IMR-90 (cell line): ENCODE results near the gene MALRD1. TPM values are rescaled to one million over a fixed set of nuclear protein-coding genes. Genes with fewer than 3 reads are reported as not detected.

Source experiments
- ATAC-seq: fragments of 200-7000 bp; cut with Tn5 transposase; 2 replicates; pipeline ENCODE4 v1.9.1; 2020; ENCODE audit warnings: low read depth, mild to moderate bottlenecking, moderate library complexity
- BruUV-seq: library from RNA; stranded (reverse); fragments of 400-500 nt; replicated peaks from 2 replicates; lab custom pipeline; 2021; lab: Mats Ljungman, UMichigan
- CTCF ChIA-PET: fragments of 300-600 bp; formaldehyde crosslinking; extraction: SDS; loops from one replicate; lab custom pipeline; 2021; ENCODE audit warnings: antibody characterized with exemption; lab: Yijun Ruan, JAX
- POLR2A ChIA-PET: fragments of 300-600 bp; sonication (Branson Sonifier 250); formaldehyde crosslinking; loops from one replicate; lab custom pipeline; 2022; ENCODE audit warnings: antibody characterized with exemption; ENCODE audit not compliant: unreplicated experiment; lab: Charles Lee
- DNase-seq: peaks from one replicate; pipeline ENCODE4 v3.0.0; 2013
- H2AFZ ChIP-seq: replicated peaks from 2 replicates; pipeline ENCODE3; 2013; ENCODE audit warnings: low read length, mild to moderate bottlenecking; ENCODE audit not compliant: poor library complexity
- H2AK5ac ChIP-seq: 2 replicates; pipeline ENCODE4 v1.6.1; 2013; ENCODE audit warnings: low read depth, low read length, inconsistent platforms
- H2AK9ac ChIP-seq: replicated peaks from 2 replicates; pipeline ENCODE3; 2013; ENCODE audit warnings: mild to moderate bottlenecking, low read depth, low read length, moderate library complexity; ENCODE audit not compliant: poor library complexity
- H2BK120ac ChIP-seq: 2 replicates; pipeline ENCODE4 v1.6.1; 2013; ENCODE audit warnings: low read depth, low read length, inconsistent platforms
- H2BK15ac ChIP-seq: 3 replicates; pipeline ENCODE4 v1.6.1; 2013; ENCODE audit warnings: low read depth, low read length, inconsistent platforms
- H2BK20ac ChIP-seq: 2 replicates; pipeline ENCODE4 v1.6.1; 2013; ENCODE audit warnings: low read depth, mild to moderate bottlenecking, inconsistent platforms, low read length, moderate library complexity
- H2BK5ac ChIP-seq: 2 replicates; pipeline ENCODE4 v1.6.1; 2013; ENCODE audit warnings: mild to moderate bottlenecking, low read depth, low read length, inconsistent platforms; ENCODE audit not compliant: poor library complexity, severe bottlenecking
- H3K14ac ChIP-seq: replicated peaks from 2 replicates; pipeline ENCODE4 v1.6.1; 2013; ENCODE audit warnings: low read depth, low read length, inconsistent platforms
- H3K18ac ChIP-seq: 2 replicates; pipeline ENCODE4 v1.6.1; 2013; ENCODE audit warnings: low read depth, low read length, control low read depth
- H3K23ac ChIP-seq: 2 replicates; pipeline ENCODE4 v1.6.1; 2013; ENCODE audit warnings: low read depth, low read length, inconsistent platforms
- H3K27ac ChIP-seq: 2 replicates; pipeline ENCODE4 v1.5.1; 2013; ENCODE audit warnings: mild to moderate bottlenecking, control low read depth, low read length; ENCODE audit not compliant: insufficient read depth
- H3K27me3 ChIP-seq: 2 replicates; pipeline ENCODE4 v1.6.1; 2013; ENCODE audit warnings: low read length; ENCODE audit not compliant: control insufficient read depth, insufficient read depth
- H3K36me3 ChIP-seq: 2 replicates; pipeline ENCODE4 v1.6.1; 2013; ENCODE audit warnings: low read length, mixed read lengths; ENCODE audit not compliant: control insufficient read depth, insufficient read depth
- H3K4ac ChIP-seq: 2 replicates; pipeline ENCODE4 v1.6.1; 2013; ENCODE audit warnings: low read depth, low read length, inconsistent platforms
- H3K4me1 ChIP-seq: 2 replicates; pipeline ENCODE4 v1.6.1; 2013; ENCODE audit warnings: low read length, mixed read lengths; ENCODE audit not compliant: control insufficient read depth, insufficient read depth
- H3K4me2 ChIP-seq: 2 replicates; pipeline ENCODE4 v1.6.1; 2013; ENCODE audit warnings: low read depth, mild to moderate bottlenecking, control low read depth, low read length, moderate library complexity
- H3K4me3 ChIP-seq: 2 replicates; pipeline ENCODE4 v1.5.1; 2013; ENCODE audit warnings: low read depth, mild to moderate bottlenecking, control low read depth, low read length, moderate library complexity; ENCODE audit not compliant: insufficient read depth
- H3K56ac ChIP-seq: 2 replicates; pipeline ENCODE4 v1.6.1; 2013; ENCODE audit warnings: low read length, inconsistent platforms; ENCODE audit not compliant: insufficient read depth; ENCODE audit errors: extremely low read depth
- H3K79me1 ChIP-seq, 2 experiments: 2 replicates each; pipeline ENCODE4 v1.6.1; 2013; ENCODE audit warnings: low read length in 2 of 2, inconsistent platforms in 1 of 2, low read depth in 1 of 2
- H3K9ac ChIP-seq: 2 replicates; pipeline ENCODE4 v1.6.1; 2013; ENCODE audit warnings: low read depth, low read length, control low read depth
- H3K9me1 ChIP-seq: 2 replicates; pipeline ENCODE4 v1.6.1; 2013; ENCODE audit warnings: low read length, inconsistent platforms; ENCODE audit not compliant: insufficient read depth
- H3K9me3 ChIP-seq: 2 replicates; pipeline ENCODE4 v1.6.1; 2013; ENCODE audit warnings: low read length; ENCODE audit not compliant: control insufficient read depth, insufficient read depth
- H4K20me1 ChIP-seq: 2 replicates; pipeline ENCODE4 v1.6.1; 2013; ENCODE audit warnings: low read length, inconsistent platforms; ENCODE audit not compliant: insufficient read depth
- H4K5ac ChIP-seq: 2 replicates; pipeline ENCODE4 v1.6.1; 2013; ENCODE audit warnings: mild to moderate bottlenecking, low read depth, low read length, control low read depth
- H4K8ac ChIP-seq, 2 experiments: 2 replicates each; pipeline ENCODE4 v1.6.1; 2013; ENCODE audit warnings: low read depth in 2 of 2, low read length in 2 of 2, control low read depth in 1 of 2, inconsistent platforms in 1 of 2
- H4K91ac ChIP-seq: 2 replicates; pipeline ENCODE4 v1.6.1; 2013; ENCODE audit warnings: low read depth, low read length, inconsistent platforms; ENCODE audit not compliant: insufficient read depth
- BHLHE40 ChIP-seq: fragments of 150-350 bp; IDR thresholded peaks from 2 replicates; pipeline ENCODE4 v1.6.1; 2016; ENCODE audit warnings: mild to moderate bottlenecking, low read depth, low read length
- CEBPB ChIP-seq: IDR thresholded peaks from 2 replicates; pipeline ENCODE4 v1.6.1; 2012; ENCODE audit warnings: low read depth, low read length, improper control_type of control experiment
- CHD1 ChIP-seq: IDR thresholded peaks from 2 replicates; pipeline ENCODE4 v1.6.1; 2012; ENCODE audit warnings: low read depth, low read length, improper control_type of control experiment
- FOS ChIP-seq: fragments of 150-350 bp; IDR thresholded peaks from 2 replicates; pipeline ENCODE4 v1.6.1; 2016; ENCODE audit warnings: low read depth, low read length
- MAFK ChIP-seq: IDR thresholded peaks from 2 replicates; pipeline ENCODE4 v1.6.1; 2012; ENCODE audit warnings: low read depth, low read length, improper control_type of control experiment
- MAZ ChIP-seq: IDR thresholded peaks from 2 replicates; pipeline ENCODE4 v1.6.1; 2012; ENCODE audit warnings: low read depth, mild to moderate bottlenecking, low read length, improper control_type of control experiment, moderate library complexity, borderline replicate concordance
- MXI1 ChIP-seq: IDR thresholded peaks from 2 replicates; pipeline ENCODE4 v1.6.1; 2012; ENCODE audit warnings: low read depth, mild to moderate bottlenecking, low read length, moderate library complexity, borderline replicate concordance
- NFE2L2 ChIP-seq: fragments of 150-350 bp; IDR thresholded peaks from 2 replicates; pipeline ENCODE4 v1.6.1; 2016; ENCODE audit warnings: low read depth, mild to moderate bottlenecking, low read length
- POLR2A ChIP-seq: IDR thresholded peaks from 2 replicates; pipeline ENCODE4 v1.6.1; 2012; ENCODE audit warnings: mild to moderate bottlenecking, low read depth, low read length
- RAD21 ChIP-seq: IDR thresholded peaks from 2 replicates; pipeline ENCODE4 v1.6.1; 2012; ENCODE audit warnings: low read length, improper control_type of control experiment
- RCOR1 ChIP-seq: IDR thresholded peaks from 2 replicates; pipeline ENCODE4 v1.6.1; 2012; ENCODE audit warnings: mild to moderate bottlenecking, low read length, improper control_type of control experiment; ENCODE audit not compliant: insufficient replicate concordance
- RFX5 ChIP-seq: IDR thresholded peaks from 2 replicates; pipeline ENCODE4 v1.8.0; 2012; ENCODE audit warnings: low read depth, mild to moderate bottlenecking, low read length, moderate library complexity
- SMC3 ChIP-seq: fragments of 150-350 bp; IDR thresholded peaks from 2 replicates; pipeline ENCODE4 v1.6.1; 2016; ENCODE audit warnings: low read depth, mild to moderate bottlenecking, antibody characterized with exemption, low read length, moderate library complexity
- dilution Hi-C: fragments of 300-500 bp; cut with HindIII; formaldehyde crosslinking; loops from one replicate; pipeline ENCODE4 v1.14.3; 2018; ENCODE audit warnings: low sequenced_read_pairs; ENCODE audit not compliant: unreplicated experiment
- in situ Hi-C: fragments of 300-500 bp; cut with MboI; formaldehyde crosslinking; loops from 3 replicates; pipeline ENCODE4 v1.14.3; 2019; ENCODE audit warnings: low sequenced_read_pairs, inconsistent platforms, mixed read lengths
- intact Hi-C: fragments of 100-400 bp; cut with micrococcal nuclease; formaldehyde crosslinking; loops from 2 replicates; pipeline ENCODE4 v1.10.0; 2022
- polyA plus RNA-seq, 3 experiments: library from polyadenylated mRNA; depleted of rRNA; stranded (reverse); fragments of >200 nt; gene quantifications; 2 replicates each; pipeline ENCODE4 v1.2.3, GENCODE V29; 2012; ENCODE audit warnings: low replicate concordance in 1 of 3
- total RNA-seq: library from RNA; depleted of rRNA; stranded (reverse); fragments of >200 nt; gene quantifications from 2 replicates; pipeline ENCODE4 v1.2.3, GENCODE V29; 2012
- TF ChIP-seq, protein P1 (sequence below): fragments of 150-350 bp; IDR thresholded peaks from 2 replicates; pipeline ENCODE4 v1.6.1; 2017; ENCODE audit warnings: mild to moderate bottlenecking, antibody characterized with exemption, low read length, low read depth
- TF ChIP-seq, protein P2 (sequence below): fragments of 150-350 bp; IDR thresholded peaks from 2 replicates; pipeline ENCODE4 v1.6.1; 2016; ENCODE audit warnings: low read depth, mild to moderate bottlenecking, low read length, moderate library complexity, borderline replicate concordance
- TF ChIP-seq, protein P3 (sequence below): conservative IDR thresholded peaks from 2 replicates; pipeline ENCODE4 v1.5.1; 2012; ENCODE audit warnings: mild to moderate bottlenecking, low read depth, low read length, improper control_type of control experiment

Gene MALRD1
- total and polyA plus RNA-seq, 2 of the 4 experiments (the other 2 are of a cell fraction) = 0.34 to 1.1 TPM

- no peak for TF ChIP-seq MXI1
- no peak for TF ChIP-seq RCOR1
- no peak for TF ChIP-seq FOS
- no peak for TF ChIP-seq RFX5
- TF ChIP-seq SMC3 = no peak
- no peak for TF ChIP-seq CEBPB
- TF ChIP-seq, protein P1, sequence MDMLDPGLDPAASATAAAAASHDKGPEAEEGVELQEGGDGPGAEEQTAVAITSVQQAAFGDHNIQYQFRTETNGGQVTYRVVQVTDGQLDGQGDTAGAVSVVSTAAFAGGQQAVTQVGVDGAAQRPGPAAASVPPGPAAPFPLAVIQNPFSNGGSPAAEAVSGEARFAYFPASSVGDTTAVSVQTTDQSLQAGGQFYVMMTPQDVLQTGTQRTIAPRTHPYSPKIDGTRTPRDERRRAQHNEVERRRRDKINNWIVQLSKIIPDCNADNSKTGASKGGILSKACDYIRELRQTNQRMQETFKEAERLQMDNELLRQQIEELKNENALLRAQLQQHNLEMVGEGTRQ = no peak
- TF ChIP-seq BHLHE40 = no peak
- TF ChIP-seq RAD21 = no peak
- no peak for TF ChIP-seq MAZ
- no peak for TF ChIP-seq MAFK
- no peak for TF ChIP-seq NFE2L2
- TF ChIP-seq, protein P2, sequence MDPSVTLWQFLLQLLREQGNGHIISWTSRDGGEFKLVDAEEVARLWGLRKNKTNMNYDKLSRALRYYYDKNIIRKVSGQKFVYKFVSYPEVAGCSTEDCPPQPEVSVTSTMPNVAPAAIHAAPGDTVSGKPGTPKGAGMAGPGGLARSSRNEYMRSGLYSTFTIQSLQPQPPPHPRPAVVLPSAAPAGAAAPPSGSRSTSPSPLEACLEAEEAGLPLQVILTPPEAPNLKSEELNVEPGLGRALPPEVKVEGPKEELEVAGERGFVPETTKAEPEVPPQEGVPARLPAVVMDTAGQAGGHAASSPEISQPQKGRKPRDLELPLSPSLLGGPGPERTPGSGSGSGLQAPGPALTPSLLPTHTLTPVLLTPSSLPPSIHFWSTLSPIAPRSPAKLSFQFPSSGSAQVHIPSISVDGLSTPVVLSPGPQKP = no peak
- TF ChIP-seq POLR2A = no peak
- no peak for TF ChIP-seq CHD1
- TF ChIP-seq, protein P3, sequence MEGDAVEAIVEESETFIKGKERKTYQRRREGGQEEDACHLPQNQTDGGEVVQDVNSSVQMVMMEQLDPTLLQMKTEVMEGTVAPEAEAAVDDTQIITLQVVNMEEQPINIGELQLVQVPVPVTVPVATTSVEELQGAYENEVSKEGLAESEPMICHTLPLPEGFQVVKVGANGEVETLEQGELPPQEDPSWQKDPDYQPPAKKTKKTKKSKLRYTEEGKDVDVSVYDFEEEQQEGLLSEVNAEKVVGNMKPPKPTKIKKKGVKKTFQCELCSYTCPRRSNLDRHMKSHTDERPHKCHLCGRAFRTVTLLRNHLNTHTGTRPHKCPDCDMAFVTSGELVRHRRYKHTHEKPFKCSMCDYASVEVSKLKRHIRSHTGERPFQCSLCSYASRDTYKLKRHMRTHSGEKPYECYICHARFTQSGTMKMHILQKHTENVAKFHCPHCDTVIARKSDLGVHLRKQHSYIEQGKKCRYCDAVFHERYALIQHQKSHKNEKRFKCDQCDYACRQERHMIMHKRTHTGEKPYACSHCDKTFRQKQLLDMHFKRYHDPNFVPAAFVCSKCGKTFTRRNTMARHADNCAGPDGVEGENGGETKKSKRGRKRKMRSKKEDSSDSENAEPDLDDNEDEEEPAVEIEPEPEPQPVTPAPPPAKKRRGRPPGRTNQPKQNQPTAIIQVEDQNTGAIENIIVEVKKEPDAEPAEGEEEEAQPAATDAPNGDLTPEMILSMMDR = no peak
- Histone ChIP-seq H3K79me1 (no peaks in the 10 kb centered on the region), H3K9me3 (no peaks in the 10 kb centered on the region), H3K4me1 (peaks cover 2% of the 10 kb centered on the region), H3K4ac (peak overlapping the region; percentile 69; the same call in 1 of the 2 replicates), H2BK120ac (peak overlapping the region; percentile 31), H3K9me1 (no peaks in the 10 kb centered on the region; the same call in 1 of the 2 replicates), H3K4me3 (no peak overlapping the region), H3K56ac (no peak overlapping the region), H2AK9ac (no peak overlapping the region), H2BK15ac (peak overlapping the region; percentile 54; the same call in 1 of the 3 replicates), H3K9ac (no peak overlapping the region; the same call in 1 of the 2 replicates), H3K14ac (no peak overlapping the region), H4K8ac (peak overlapping the region; percentile 32 to 61; a peak in 1 of 4 replicates), H4K5ac (no peak overlapping the region), H3K23ac (no peak overlapping the region), H4K91ac (peak overlapping the region; percentile 30; the same call in 1 of the 2 replicates), H3K27ac (no peak overlapping the region), H4K20me1 (no peaks in the 10 kb centered on the region), H3K4me2 (peak overlapping the region; percentile 72; the same call in 1 of the 2 replicates), H2BK5ac (peak overlapping the region; percentile 94), H3K18ac (peak overlapping the region; percentile 88; the same call in 1 of the 2 replicates), H3K36me3 (no peaks in the 10 kb centered on the region), H3K27me3 (no peaks in the 10 kb centered on the region), H2AK5ac (no peak overlapping the region), H2BK20ac (peak overlapping the region; percentile 35; the same call in 1 of the 2 replicates), H2AFZ (no peak overlapping the region)
- peak; percentile 45 for DNase-seq
- ChIA-PET POLR2A (no interaction called here), CTCF (no interaction called here)
- ATAC-seq = peak; percentile 86
- dilution Hi-C loops (no loop called here), in situ Hi-C loops (no loop called here), intact Hi-C loops (no loop called here)
- no TSS peak for BruUV-seq
Observed at GRCh38 chr10:19730907-19731217, 682.3 kb downstream of the MALRD1 start.
